Measurements from ENCODE around the gene SH3BGRL2. TPM values are rescaled to one million over a fixed set of nuclear protein-coding genes. Genes with fewer than 3 reads are reported as not detected.

SH3BGRL2 gene
- total RNA-seq, 1 experiment from 2014 or later: 13.8 TPM

GRCh38 chr6:79612918-79613317 lies 18.2 kb upstream of the SH3BGRL2 start (continued):
- no peak for TF ChIP-seq E2F4 (CRISPR knock-in tag; IDR thresholded peaks at IDR 0.05; ENCODE audit: borderline replicate concordance, low read depth)

GRCh38 chr6:79613912-79614311 lies 17.2 kb upstream of the SH3BGRL2 start:
- no peaks in the 10 kb centered on the region for H3K36me3 Mint-ChIP-seq
- no peak for DNase-seq (ENCODE audit: low spot score)
- no peaks in the 10 kb centered on the region for H3K9me3 Mint-ChIP-seq
- ChIA-PET CTCF (no interaction called here), POLR2A (no interaction called here)
- H3K27me3 Mint-ChIP-seq (ENCODE audit: low read depth): no peaks in the 10 kb centered on the region
- H3K4me3 Mint-ChIP-seq: no peak overlapping the region
- ATAC-seq: no peak
- no peak for TF ChIP-seq ZNF219 (CRISPR knock-in tag; IDR thresholded peaks at IDR 0.05; ENCODE audit: borderline replicate concordance)
- no peak for TF ChIP-seq RELA (CRISPR knock-in tag; IDR thresholded peaks at IDR 0.05; ENCODE audit: borderline replicate concordance)
- no peak for TF ChIP-seq NR2C2 (CRISPR knock-in tag; IDR thresholded peaks at IDR 0.05)
- no peak for TF ChIP-seq NFYB (CRISPR knock-in tag; conservative IDR thresholded peaks at IDR 0.05; ENCODE audit: low read depth)
- no peak for TF ChIP-seq ZNF512 (CRISPR knock-in tag; IDR thresholded peaks at IDR 0.05; ENCODE audit: borderline replicate concordance)
- TF ChIP-seq PRDM15 (CRISPR knock-in tag; IDR thresholded peaks at IDR 0.05): no peak
- no peak for TF ChIP-seq CREM (CRISPR knock-in tag; IDR thresholded peaks at IDR 0.05)
- TF ChIP-seq JUN (CRISPR knock-in tag; IDR thresholded peaks at IDR 0.05): no peak
- TF ChIP-seq ETV6 (CRISPR knock-in tag; IDR thresholded peaks at IDR 0.05): no peak
- no peak for TF ChIP-seq ZNF138 (CRISPR knock-in tag; conservative IDR thresholded peaks at IDR 0.05)
- TF ChIP-seq ZNF425 (CRISPR knock-in tag; conservative IDR thresholded peaks at IDR 0.05): no peak
- TF ChIP-seq SMAD3 (CRISPR knock-in tag; IDR thresholded peaks at IDR 0.05; ENCODE audit: borderline replicate concordance): no peak
- H3K27ac Mint-ChIP-seq: no peak overlapping the region
- H3K4me1 Mint-ChIP-seq: peaks cover 14% of the 10 kb centered on the region

- POLR2A ChIA-PET: no interaction called here
- H3K27ac Mint-ChIP-seq: no peak overlapping the region
- no peak overlapping the region for H3K4me3 Mint-ChIP-seq
- CTCF ChIA-PET: no interaction called here
- H3K36me3 Mint-ChIP-seq: no peaks in the 10 kb centered on the region
- ATAC-seq (no peak; the same call in 1 of the 2 replicates), DNase-seq (ENCODE audit: low spot score) (no peak)
- H3K9me3 Mint-ChIP-seq: no peaks in the 10 kb centered on the region
- no peaks in the 10 kb centered on the region for H3K27me3 Mint-ChIP-seq (ENCODE audit: low read depth)
- H3K4me1 Mint-ChIP-seq: peaks cover 14% of the 10 kb centered on the region
- TF ChIP-seq GRHL2 (CRISPR knock-in tag; IDR thresholded peaks at IDR 0.05; ENCODE audit: insufficient replicate concordance, severe bottlenecking) (no peak), ERG (CRISPR knock-in tag; IDR thresholded peaks at IDR 0.05) (no peak), MAX (CRISPR knock-in tag; IDR thresholded peaks at IDR 0.05) (no peak), ETV6 (CRISPR knock-in tag; IDR thresholded peaks at IDR 0.05) (no peak), TEAD1 (CRISPR knock-in tag; IDR thresholded peaks at IDR 0.05) (no peak), ELF4 (CRISPR knock-in tag; IDR thresholded peaks at IDR 0.05; ENCODE audit: low read depth) (no peak), CTCF (IDR thresholded peaks at IDR 0.05) (no peak), HMGA2 (CRISPR knock-in tag; IDR thresholded peaks at IDR 0.05) (no peak)
These were observed 16.5 kb upstream of the SH3BGRL2 start for GRCh38 chr6:79614326-79615305.
